NB4 (cell line): ENCODE measurements around the gene RBM45.

Source experiments
- DNase-seq: peaks from one replicate; pipeline ENCODE4 v3.0.0; 2010; ENCODE audit warnings: low read depth
- H3K4me3 ChIP-seq: one replicate; pipeline ENCODE4 v1.5.1; 2011; ENCODE audit warnings: mild to moderate bottlenecking, low read depth, low read length, moderate library complexity
- MYC ChIP-seq: IDR thresholded peaks from 2 replicates; pipeline ENCODE4 v1.6.1; 2011; ENCODE audit warnings: low read depth, low read length
- POLR2A ChIP-seq: IDR thresholded peaks from 2 replicates; pipeline ENCODE4 v1.6.1; 2011; ENCODE audit warnings: mild to moderate bottlenecking; ENCODE audit not compliant: insufficient read length; ENCODE audit errors: extremely low read depth
- TF ChIP-seq, protein P1 (sequence below): IDR thresholded peaks from one replicate; pipeline ENCODE4 v1.5.1; 2012; ENCODE audit warnings: low read depth, low read length
- TF ChIP-seq, protein P2 (sequence below): IDR thresholded peaks from 2 replicates; pipeline ENCODE4 v1.6.1; 2011; ENCODE audit warnings: low read depth, low read length

The RBM45 gene

DNA sequence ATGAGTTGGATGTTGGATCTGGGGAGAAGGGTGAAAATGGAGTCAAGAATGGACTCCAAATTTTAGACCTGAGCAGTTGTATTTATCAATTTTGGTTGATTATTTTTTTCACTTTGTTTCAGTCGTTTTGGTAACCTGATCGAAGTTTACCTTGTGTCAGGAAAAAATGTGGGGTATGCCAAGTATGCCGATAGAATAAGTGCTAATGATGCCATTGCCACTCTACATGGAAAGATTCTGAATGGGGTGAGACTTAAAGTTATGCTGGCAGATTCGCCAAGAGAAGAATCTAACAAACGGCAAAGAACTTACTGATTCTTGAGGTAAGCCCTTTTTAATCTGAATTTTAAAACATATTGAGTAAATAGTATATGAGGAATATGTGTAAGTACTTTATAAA is 13.6 kb downstream of the RBM45 start:
- H3K4me3 ChIP-seq = no peak overlapping the region
- no peak for DNase-seq
- TF ChIP-seq, protein P1, sequence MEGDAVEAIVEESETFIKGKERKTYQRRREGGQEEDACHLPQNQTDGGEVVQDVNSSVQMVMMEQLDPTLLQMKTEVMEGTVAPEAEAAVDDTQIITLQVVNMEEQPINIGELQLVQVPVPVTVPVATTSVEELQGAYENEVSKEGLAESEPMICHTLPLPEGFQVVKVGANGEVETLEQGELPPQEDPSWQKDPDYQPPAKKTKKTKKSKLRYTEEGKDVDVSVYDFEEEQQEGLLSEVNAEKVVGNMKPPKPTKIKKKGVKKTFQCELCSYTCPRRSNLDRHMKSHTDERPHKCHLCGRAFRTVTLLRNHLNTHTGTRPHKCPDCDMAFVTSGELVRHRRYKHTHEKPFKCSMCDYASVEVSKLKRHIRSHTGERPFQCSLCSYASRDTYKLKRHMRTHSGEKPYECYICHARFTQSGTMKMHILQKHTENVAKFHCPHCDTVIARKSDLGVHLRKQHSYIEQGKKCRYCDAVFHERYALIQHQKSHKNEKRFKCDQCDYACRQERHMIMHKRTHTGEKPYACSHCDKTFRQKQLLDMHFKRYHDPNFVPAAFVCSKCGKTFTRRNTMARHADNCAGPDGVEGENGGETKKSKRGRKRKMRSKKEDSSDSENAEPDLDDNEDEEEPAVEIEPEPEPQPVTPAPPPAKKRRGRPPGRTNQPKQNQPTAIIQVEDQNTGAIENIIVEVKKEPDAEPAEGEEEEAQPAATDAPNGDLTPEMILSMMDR = no peak
- TF ChIP-seq POLR2A (no peak), MYC (no peak)
- TF ChIP-seq, protein P2, sequence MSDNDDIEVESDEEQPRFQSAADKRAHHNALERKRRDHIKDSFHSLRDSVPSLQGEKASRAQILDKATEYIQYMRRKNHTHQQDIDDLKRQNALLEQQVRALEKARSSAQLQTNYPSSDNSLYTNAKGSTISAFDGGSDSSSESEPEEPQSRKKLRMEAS = no peak

DNA sequence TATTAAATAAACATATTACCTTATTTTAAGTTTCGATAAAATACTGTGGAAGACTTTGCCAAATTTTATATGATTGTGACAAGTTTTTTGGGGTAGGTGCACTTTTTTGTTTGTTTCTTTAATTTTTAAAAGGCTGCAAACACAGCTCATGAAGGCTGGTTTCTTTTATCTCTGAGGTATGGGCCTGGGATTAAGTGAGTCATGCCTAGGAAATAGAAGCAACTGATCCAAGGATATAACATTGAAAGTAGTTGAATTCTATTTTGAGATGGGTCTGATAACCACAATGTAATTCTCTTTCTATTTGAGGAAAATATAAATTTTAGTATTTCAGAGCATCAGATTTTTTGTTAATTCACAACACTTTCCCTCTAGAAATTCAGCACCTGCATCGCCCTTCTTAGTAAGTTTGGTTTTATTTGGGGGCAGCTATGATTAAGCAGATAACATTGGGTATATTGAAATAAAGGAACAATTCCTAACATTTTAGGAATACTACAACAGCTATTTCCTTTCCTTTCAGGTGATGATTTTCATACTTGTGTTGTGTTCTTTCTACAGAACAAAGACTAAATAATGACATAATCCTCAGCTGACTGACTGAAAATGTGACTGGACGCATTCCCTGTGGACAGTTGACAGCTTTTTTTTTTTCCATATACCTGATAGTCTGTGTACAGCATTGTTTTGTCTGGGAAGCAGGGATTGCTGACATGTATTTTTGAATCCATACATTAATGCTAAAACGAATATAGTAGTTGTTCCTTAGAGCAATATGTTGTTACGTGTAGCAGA is 16.8 kb downstream of the RBM45 start:
- no peak for DNase-seq
- TF ChIP-seq MYC = no peak
- TF ChIP-seq, protein P2 = no peak
- TF ChIP-seq, protein P1 = no peak
- no peak for TF ChIP-seq POLR2A
- H3K4me3 ChIP-seq = no peak overlapping the region

DNA sequence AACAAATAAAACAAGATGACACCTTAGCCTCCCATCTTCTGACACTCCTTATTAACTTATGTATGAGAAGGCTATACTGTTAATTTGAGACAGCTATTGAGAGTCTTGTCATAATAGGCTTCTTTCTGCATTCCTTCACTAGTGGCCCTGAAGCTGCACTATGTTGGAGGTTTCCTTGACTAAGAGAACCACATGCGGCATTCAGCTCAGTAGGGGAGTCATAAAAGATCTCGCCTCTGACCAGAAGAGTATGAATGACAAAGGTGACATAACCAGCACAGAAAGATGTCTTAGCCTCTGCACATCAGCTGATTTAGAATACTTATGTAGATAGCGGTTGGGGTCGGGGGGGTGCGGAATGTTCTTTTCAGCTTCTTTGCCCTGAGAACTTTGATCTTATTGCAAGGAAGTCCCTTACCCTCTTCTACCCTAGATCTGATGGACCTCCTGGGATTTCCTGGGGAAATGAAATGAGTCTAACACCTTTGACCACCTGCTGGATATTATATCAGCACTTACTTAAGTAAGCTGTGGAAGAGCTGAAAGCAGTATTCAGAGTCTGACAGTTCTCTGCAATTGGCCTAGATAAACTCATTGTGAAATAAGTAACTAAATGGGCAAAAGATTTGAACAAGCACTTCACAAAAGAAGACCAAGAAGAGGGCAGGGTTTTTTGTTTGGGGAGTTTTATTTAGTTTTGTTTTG is 24.2 kb downstream of the RBM45 start:
- TF ChIP-seq POLR2A (no peak), MYC (no peak)
- TF ChIP-seq, protein P1 = no peak
- TF ChIP-seq, protein P2 = no peak
- H3K4me3 ChIP-seq = no peak overlapping the region
- DNase-seq = no peak

DNA sequence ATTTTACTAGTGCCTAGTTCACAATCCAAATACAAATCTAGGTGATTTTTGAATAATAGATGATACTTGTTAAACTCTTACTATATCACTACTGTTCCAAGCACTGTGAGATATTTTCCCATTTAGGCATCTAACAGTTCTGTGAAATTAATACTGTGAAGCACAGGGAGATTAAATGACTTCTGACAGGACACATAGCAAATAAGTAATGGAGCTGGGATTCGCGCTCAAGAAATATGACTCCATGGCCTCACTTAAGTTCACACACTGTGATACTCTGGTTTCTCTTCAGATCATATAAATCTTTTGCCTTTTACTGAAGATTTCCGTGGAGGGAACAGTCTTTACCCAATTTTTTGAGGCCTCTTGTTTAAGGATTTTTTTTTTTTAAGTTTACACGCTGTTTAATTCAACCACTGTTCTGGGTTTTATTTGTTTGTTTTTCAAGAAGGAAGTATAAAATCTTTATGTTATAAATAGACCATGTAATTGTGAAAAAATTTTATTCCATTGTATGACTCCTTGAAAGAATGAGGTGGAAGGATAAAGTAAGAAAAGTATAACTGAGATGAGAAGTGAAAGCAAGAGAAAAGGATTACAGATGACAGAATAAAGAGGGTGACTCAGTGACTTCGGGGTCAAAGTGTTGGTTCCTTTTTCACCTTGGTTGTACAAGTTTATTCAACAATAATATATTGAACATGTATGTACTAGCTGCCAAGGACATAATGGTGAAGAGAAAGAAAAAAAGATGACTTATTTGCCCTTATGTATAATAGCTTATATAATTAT is 30.2 kb downstream of the RBM45 start:
- H3K4me3 ChIP-seq = no peak overlapping the region
- DNase-seq = no peak
- TF ChIP-seq, protein P2 = no peak
- TF ChIP-seq, protein P1 = no peak
- no peak for TF ChIP-seq POLR2A
- TF ChIP-seq MYC = no peak

DNA sequence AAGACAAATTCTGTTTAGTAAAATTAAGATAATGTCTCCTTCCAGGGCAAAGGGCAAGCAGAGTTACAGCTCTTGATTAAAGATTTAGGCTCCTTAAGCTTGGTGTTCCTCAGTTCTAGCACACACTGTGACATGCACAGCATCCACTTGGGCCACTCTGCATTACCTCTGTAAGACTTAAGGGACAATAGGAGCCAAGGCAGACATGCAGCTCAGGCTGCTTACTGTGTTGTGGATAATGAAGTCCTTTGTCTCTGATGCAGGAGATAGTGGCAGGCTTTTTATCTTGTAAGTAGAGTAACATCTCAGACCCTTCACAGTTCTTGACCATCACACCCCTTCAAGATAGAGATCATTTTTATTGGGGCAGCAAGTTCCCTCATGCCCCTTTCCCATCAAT is 31.2 kb downstream of the RBM45 start:
- TF ChIP-seq, protein P2 = no peak
- TF ChIP-seq POLR2A (no peak), MYC (no peak)
- TF ChIP-seq, protein P1 = no peak
- DNase-seq = no peak
- no peak overlapping the region for H3K4me3 ChIP-seq
